Aorta (tissue), 5 donors: ENCODE results near the gene PHF10. TPM values are rescaled to one million over a fixed set of nuclear protein-coding genes. Genes with fewer than 3 reads are reported as not detected.
A peak's percentile ranks its signal among the peaks of the same experiment; 100 is the strongest.

Experiments used
- ATAC-seq: fragments of 200-7000 bp; cut with Tn5 transposase; one replicate; pipeline ENCODE4 v1.9.1; 2022; ENCODE audit warnings: moderate library complexity; ENCODE audit not compliant: low FRiP score
- DNase-seq, 2 donors: peaks; one replicate each; pipeline ENCODE4 v3.0.0-alpha.2; 2020
- H3K27ac ChIP-seq, 2 donors: one replicate each; pipeline ENCODE4 v1.5.1; 2013; ENCODE audit warnings: low read length in 2 of 2, mild to moderate bottlenecking in 2 of 2, moderate library complexity in 2 of 2, control low read depth in 1 of 2, inconsistent platforms in 1 of 2, low read depth in 1 of 2
- H3K27me3 ChIP-seq, 2 donors: one replicate each; pipeline ENCODE4 v1.6.1; 2013; ENCODE audit warnings: control low read depth in 1 of 2, low read length in 1 of 2, mild to moderate bottlenecking in 1 of 2, moderate library complexity in 1 of 2; ENCODE audit not compliant: insufficient read depth in 2 of 2, control insufficient read depth in 1 of 2
- H3K36me3 ChIP-seq, 2 donors: one replicate each; pipeline ENCODE4 v1.6.1; 2013; ENCODE audit warnings: control low read depth in 1 of 2, low read length in 1 of 2, mild to moderate bottlenecking in 1 of 2; ENCODE audit not compliant: insufficient read depth in 2 of 2, control insufficient read depth in 1 of 2
- H3K4me1 ChIP-seq, 2 donors: one replicate each; pipeline ENCODE4 v1.6.1; 2013; ENCODE audit warnings: low read length in 2 of 2, control low read depth in 1 of 2, mild to moderate bottlenecking in 1 of 2, moderate library complexity in 1 of 2; ENCODE audit not compliant: insufficient read depth in 2 of 2, control insufficient read depth in 1 of 2
- H3K4me3 ChIP-seq, 2 donors: one replicate each; pipeline ENCODE4 v1.5.1; 2013; ENCODE audit warnings: low read length in 2 of 2, control low read depth in 1 of 2, mild to moderate bottlenecking in 1 of 2
- H3K9me3 ChIP-seq: one replicate; pipeline ENCODE4 v1.6.1; 2013; ENCODE audit warnings: mild to moderate bottlenecking, low read length; ENCODE audit not compliant: control insufficient read depth
- WGBS, 2 donors: extraction: QIAGEN DNeasy Blood & Tissue Kit; methylation state at CpG; one replicate each; pipeline ENCODE4 v1.1.7; 2013; 5-methylcytosine and 5-hydroxymethylcytosine counted together
- intact Hi-C, 2 donors: fragments of 100-400 bp; cut with DNase I; formaldehyde crosslinking; loops; one replicate each; pipeline versions ENCODE4 v1.14.2 to v1.15.0; 2022
- polyA plus RNA-seq, 2 donors: library from polyadenylated mRNA; stranded (reverse); fragments of 200-250 nt; gene quantifications; one replicate each; pipeline ENCODE4 v1.2.3, GENCODE V29; 2013
- total RNA-seq, 2 donors: library from RNA; stranded (reverse); fragmentation: NEBNext Ultra II Directional; extraction: Animal tissue kit (Norgen Biotek cat#: 25700); gene quantifications; one replicate each; pipeline ENCODE4 v1.2.1, GENCODE V29; 2021
- donor health status: healthy with polysubstance abuse.
- donor health status: Bipolar disorder and iron deficiency.
- donor health status: DM: no; HTN: no; CAD: no.
- donor health status: DM: no; HTN: no; CAD: no.
- donor health status: DM: yes; HTN: yes; CAD: no.

PHF10 gene
- total and polyA plus RNA-seq, 4 donors, result 49.9 to 59.8 (median 56.9) TPM

DNA sequence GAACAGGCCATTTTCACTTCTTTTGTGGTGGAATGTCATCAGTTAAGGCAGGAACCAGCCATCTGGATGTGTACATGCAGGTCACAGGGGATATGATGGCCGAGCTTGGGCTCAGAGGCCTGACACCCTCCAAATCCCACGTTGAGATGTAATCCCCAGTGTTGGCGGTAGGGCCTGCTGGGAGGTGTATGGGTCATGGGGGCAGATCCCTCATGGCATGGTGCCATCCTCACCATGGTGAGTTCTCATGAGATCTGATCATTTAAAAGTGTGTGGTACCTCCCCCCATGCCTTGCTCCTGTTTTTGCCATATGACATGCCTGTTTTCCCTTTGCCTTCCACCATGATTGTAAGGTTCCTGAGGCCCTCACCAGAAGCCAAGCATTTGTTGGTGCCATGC is 49.3 kb downstream of the PHF10 start:
- no peak overlapping the region for H3K4me3 ChIP-seq
- H3K27ac ChIP-seq, result no peak overlapping the region
- no peak for DNase-seq
- no peaks in the 10 kb centered on the region for H3K9me3 ChIP-seq
- H3K27me3 ChIP-seq, result no peaks in the 10 kb centered on the region
- no peaks in the 10 kb centered on the region for H3K4me1 ChIP-seq
- no peak for ATAC-seq
- intact Hi-C loops, result no loop called here
- H3K36me3 ChIP-seq, result peaks cover 0 to 2% of the 10 kb centered on the region in 2 donors
- WGBS, 2 donors, result 94% methylated on average over 3 of the region's 3 CpGs

DNA sequence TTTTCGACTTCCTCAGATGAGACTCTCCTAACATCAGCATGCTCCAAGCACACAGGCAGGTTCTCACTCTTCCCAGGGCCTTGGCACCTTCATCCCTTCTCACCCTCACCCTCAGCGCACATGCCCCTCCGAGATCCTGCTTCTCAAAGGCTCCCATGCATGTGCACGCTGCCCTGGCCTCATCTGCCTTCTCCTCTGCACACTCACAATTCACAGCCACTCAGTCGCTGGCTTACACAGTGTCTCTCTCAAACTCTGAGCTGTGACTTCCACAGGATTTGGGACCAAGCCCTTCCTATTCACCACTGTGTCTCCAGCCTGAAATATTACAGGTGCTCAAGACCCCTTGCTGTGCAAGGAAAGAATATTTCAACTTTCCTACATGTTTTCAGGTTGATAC is 52.7 kb downstream of the PHF10 start:
- peaks cover 0 to 4% of the 10 kb centered on the region in 2 donors for H3K36me3 ChIP-seq
- no peak overlapping the region for H3K27ac ChIP-seq
- DNase-seq, result no peak
- intact Hi-C loops, result no loop called here
- H3K4me1 ChIP-seq, result no peaks in the 10 kb centered on the region
- 95 to 97% methylated on average over 5 of the region's 5 CpGs for WGBS, 2 donors
- no peak overlapping the region for H3K4me3 ChIP-seq
- H3K9me3 ChIP-seq, result no peaks in the 10 kb centered on the region
- peak; percentile 22 for ATAC-seq
- no peaks in the 10 kb centered on the region for H3K27me3 ChIP-seq

DNA sequence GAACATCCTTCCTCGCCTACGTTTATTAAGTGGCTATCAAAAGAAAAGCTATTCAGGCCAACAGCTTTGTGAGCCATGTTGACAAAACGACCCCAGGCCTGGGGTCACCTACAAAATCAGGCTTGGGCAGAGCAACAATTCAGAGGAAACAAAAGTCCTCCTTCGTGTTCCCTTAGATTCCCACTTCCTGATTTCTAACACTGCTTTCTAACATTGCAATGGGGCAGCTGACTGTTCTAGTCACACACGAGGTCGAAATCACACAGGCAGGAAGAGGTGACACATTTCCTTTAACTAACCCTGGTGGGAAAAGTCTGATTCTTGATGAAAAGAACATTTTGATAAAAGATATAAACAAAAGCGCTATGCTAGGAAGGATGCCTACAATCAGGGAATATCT is 54.4 kb downstream of the PHF10 start:
- Histone ChIP-seq H3K36me3 (peaks cover 0 to 5% of the 10 kb centered on the region in 2 donors), H3K4me3 (no peak overlapping the region), H3K27ac (no peak overlapping the region), H3K27me3 (no peaks in the 10 kb centered on the region), H3K9me3 (no peaks in the 10 kb centered on the region), H3K4me1 (no peaks in the 10 kb centered on the region)
- 65 to 70% methylated on average over 7 of the region's 7 CpGs for WGBS, 2 donors
- intact Hi-C loops, result no loop called here
- ATAC-seq (no peak), DNase-seq (no peak)

DNA sequence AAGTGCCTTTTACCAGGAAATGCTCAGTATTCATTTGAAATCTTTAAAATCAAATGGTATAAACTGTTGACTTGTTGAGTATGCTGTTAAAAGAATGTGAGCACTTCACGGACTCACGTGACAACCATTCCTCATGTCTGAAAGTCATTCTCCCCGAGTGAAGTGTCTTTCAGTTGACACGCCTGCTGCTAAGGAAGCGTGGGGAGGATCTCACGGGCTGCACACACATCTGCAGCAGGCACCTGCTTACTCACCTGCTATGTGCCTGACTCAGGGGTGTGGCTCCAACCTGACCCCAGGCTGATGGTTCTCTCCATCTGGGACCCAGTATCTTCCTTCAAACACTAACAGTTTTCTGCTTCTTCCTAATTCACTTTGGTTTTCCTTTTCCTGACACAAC is 55.2 kb downstream of the PHF10 start:
- 85 to 87% methylated on average over 6 of the region's 6 CpGs for WGBS, 2 donors
- peaks cover 0 to 5% of the 10 kb centered on the region in 2 donors for H3K36me3 ChIP-seq
- H3K27ac ChIP-seq, result no peak overlapping the region

DNA sequence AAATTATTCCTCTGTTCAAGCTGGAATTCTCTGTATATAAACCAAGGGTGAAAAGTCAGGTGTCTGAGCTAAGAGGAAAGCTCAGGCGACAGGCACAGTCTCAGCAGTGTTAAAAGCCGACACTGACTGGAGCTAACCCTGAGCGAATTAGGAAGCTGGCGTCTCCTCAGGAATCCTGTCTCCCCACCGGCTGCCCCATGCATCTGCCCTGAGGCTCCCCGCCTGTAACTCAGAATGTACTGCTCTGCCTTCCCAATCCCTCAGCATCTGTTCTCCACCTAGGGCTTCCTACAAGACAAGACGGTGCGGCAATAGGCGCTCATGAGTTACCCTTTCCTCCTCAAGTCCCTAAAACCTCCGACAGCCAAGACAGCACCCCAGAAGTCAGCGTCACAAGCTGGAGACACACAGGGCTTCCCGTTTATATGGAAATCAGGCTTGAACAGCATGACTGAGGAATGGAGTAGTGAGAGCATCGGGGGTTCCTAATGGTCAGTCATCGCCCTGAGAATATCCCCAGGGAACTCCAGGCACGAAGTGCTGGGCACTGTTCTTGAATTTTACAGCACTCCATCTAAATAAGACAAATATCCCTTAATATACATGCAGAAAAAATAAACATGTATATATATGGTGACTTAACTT is 56.0 kb downstream of the PHF10 start:
- no peak overlapping the region for H3K27ac ChIP-seq
- H3K27me3 ChIP-seq, result no peaks in the 10 kb centered on the region
- H3K4me3 ChIP-seq, result no peak overlapping the region
- WGBS, 2 donors, result 85 to 88% methylated on average over 15 of the region's 15 CpGs
- DNase-seq (no peak), ATAC-seq (no peak)
- H3K4me1 ChIP-seq, result no peaks in the 10 kb centered on the region
- H3K9me3 ChIP-seq, result no peaks in the 10 kb centered on the region
- intact Hi-C loops, result no loop called here
- peaks cover 0 to 8% of the 10 kb centered on the region in 2 donors for H3K36me3 ChIP-seq

More for the DNA sequence above, 55.2 kb downstream of the PHF10 start:
- H3K4me3 ChIP-seq, result no peak overlapping the region
- no peaks in the 10 kb centered on the region for H3K27me3 ChIP-seq
- DNase-seq, result no peak
- intact Hi-C loops, result no loop called here
- ATAC-seq, result no peak
- H3K9me3 ChIP-seq, result no peaks in the 10 kb centered on the region
- H3K4me1 ChIP-seq, result no peaks in the 10 kb centered on the region

DNA sequence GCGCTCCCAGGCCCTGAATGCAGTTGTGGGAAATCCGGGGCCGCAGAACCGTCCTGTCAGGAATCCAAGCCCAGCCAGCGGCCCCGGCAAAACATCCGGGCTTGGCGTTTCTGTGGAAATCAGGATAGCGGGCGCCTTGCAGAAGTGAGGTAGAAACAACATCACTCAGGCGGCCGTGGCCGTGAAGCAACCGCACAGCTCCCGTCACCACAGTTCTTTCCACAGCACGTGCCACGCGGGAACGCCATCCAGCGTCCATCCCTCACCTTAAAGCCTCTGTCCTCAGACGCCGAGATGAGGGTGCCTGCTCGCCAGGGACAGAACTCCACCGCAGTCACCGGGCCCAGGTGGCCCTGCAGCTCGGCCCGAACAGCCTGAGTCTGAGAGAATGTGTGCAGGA is 56.6 kb downstream of the PHF10 start:
- Histone ChIP-seq H3K36me3 (peaks cover 0 to 8% of the 10 kb centered on the region in 2 donors), H3K4me3 (no peak overlapping the region), H3K27ac (no peak overlapping the region), H3K4me1 (no peaks in the 10 kb centered on the region), H3K9me3 (no peaks in the 10 kb centered on the region), H3K27me3 (no peaks in the 10 kb centered on the region)
- DNase-seq (no peak), ATAC-seq (no peak)
- intact Hi-C loops, result no loop called here
- 96% methylated on average over 27 of the region's 27 CpGs for WGBS, 2 donors

DNA sequence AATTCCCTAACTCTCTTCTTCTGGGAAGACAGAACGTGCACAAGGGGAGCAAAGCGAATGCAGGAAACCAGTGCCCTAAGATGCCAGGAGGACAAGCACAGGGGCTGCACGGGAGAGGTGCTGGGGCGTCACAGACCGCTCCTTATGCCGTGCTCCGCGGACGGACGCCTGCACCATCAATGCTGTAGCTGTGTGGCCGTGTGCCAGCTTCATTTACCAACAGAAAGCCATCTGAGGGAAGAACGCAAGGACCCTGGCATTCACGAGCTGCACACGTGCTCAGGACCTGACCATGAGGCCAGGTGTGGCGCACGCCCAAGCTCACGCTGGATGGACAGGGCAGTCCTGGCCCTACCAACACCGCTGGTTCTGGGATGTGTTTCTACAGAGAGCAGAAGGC is 57.9 kb downstream of the PHF10 start:
- H3K36me3 ChIP-seq, result peaks cover 0 to 8% of the 10 kb centered on the region in 2 donors
- WGBS, 2 donors, result 96 to 97% methylated on average over 18 of the region's 18 CpGs

DNA sequence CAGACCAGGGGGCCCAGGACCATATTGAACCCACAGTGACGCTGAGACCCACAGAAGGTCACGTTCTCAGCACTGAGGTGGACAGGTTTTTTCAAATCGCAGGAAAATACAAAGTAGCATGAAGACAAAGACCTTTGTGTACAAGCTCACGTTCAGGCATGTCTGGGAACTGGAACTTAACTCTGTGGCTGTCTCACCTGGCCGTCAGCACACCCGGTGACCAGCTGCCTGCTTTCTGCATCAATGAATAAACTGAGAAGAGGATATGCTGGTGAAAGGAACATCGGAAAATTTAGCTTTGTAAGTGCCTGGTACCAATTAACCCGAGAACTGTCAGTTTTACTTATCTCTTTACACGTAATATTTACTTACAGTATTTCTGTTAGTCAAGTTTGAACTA is 59.0 kb downstream of the PHF10 start:
- no peak for ATAC-seq
- no peak for DNase-seq
- no peak overlapping the region for H3K27ac ChIP-seq
- H3K4me1 ChIP-seq, result no peaks in the 10 kb centered on the region
- intact Hi-C loops, result no loop called here
- H3K9me3 ChIP-seq, result no peaks in the 10 kb centered on the region
- WGBS, 2 donors, result 83 to 86% methylated on average over 9 of the region's 9 CpGs
- no peaks in the 10 kb centered on the region for H3K27me3 ChIP-seq
- H3K36me3 ChIP-seq, result peaks cover 0 to 8% of the 10 kb centered on the region in 2 donors
- H3K4me3 ChIP-seq, result no peak overlapping the region

More for the DNA sequence above, 57.9 kb downstream of the PHF10 start:
- Histone ChIP-seq H3K4me1 (no peaks in the 10 kb centered on the region), H3K9me3 (no peaks in the 10 kb centered on the region), H3K27me3 (no peaks in the 10 kb centered on the region), H3K4me3 (no peak overlapping the region), H3K27ac (no peak overlapping the region)
- DNase-seq (no peak), ATAC-seq (no peak)
- intact Hi-C loops, result no loop called here

DNA sequence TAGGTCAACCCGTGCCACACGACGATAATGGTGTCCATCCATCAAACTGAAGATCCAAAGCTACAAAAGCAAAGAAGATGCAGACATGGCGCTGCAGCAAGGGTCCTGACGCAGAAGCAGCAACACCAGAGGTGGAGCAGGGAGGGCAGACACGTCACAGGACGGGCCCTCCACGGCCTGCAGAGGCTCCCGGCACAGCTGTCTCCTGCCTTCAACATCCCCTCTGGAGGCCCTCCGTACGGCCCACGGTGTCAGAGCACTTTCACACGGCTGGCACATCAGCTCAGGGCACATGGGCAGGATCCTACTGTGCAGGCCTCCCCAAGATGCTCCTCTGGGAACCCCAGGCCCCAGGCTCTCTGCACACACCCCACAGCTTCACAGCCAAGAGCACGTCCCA is 60.1 kb downstream of the PHF10 start:
- no peaks in the 10 kb centered on the region for H3K4me1 ChIP-seq
- ATAC-seq (no peak), DNase-seq (no peak)
- WGBS, 2 donors, result 94 to 95% methylated on average over 14 of the region's 14 CpGs
- no peak overlapping the region for H3K27ac ChIP-seq
- H3K27me3 ChIP-seq, result no peaks in the 10 kb centered on the region
- no peak overlapping the region for H3K4me3 ChIP-seq
- intact Hi-C loops, result no loop called here
- no peaks in the 10 kb centered on the region for H3K9me3 ChIP-seq
- peaks cover 0 to 8% of the 10 kb centered on the region in 2 donors for H3K36me3 ChIP-seq
